OCI-LY7 (cell line): Measurements from ENCODE around the gene DOCK3. TPM values are rescaled to one million over a fixed set of nuclear protein-coding genes. Genes with fewer than 3 reads are reported as not detected.

Experiments
- BruUV-seq: library from RNA; stranded (reverse); fragments of 400-500 nt; replicated peaks from 2 replicates; lab custom pipeline; 2021; lab: Mats Ljungman, UMichigan
- CTCF ChIA-PET: fragments of 300-600 bp; sonication (Branson Sonifier 250); formaldehyde crosslinking; loops from one replicate; lab custom pipeline; 2022; ENCODE audit warnings: antibody characterized with exemption; ENCODE audit not compliant: unreplicated experiment; lab: Charles Lee
- POLR2A ChIA-PET: fragments of 300-600 bp; sonication (Branson Sonifier 250); formaldehyde crosslinking; loops from one replicate; lab custom pipeline; 2022; ENCODE audit warnings: antibody characterized with exemption; lab: Charles Lee
- DNase-seq: peaks from one replicate; pipeline ENCODE4 v3.0.0-alpha.2; 2015; ENCODE audit warnings: low spot score
- H2AFZ ChIP-seq: fragments of 200-600 bp; sonication (generic), shearing (Covaris generic); 2 replicates; pipeline ENCODE4 v1.6.1; 2014; ENCODE audit warnings: mild to moderate bottlenecking, antibody characterized with exemption, low read length, moderate library complexity
- H3K27ac ChIP-seq: fragments of 200-600 bp; sonication (generic); 2 replicates; pipeline ENCODE4 v1.5.1; 2014; ENCODE audit warnings: mixed run types, low read depth, mild to moderate bottlenecking, moderate library complexity, low read length, inconsistent platforms; ENCODE audit not compliant: poor library complexity, severe bottlenecking
- H3K36me3 ChIP-seq: fragments of 200-600 bp; sonication (generic); 2 replicates; pipeline ENCODE4 v1.6.1; 2014; ENCODE audit warnings: mild to moderate bottlenecking, antibody characterized with exemption, low read length, moderate library complexity, mixed read lengths; ENCODE audit not compliant: insufficient read depth
- H3K4me1 ChIP-seq: fragments of 200-600 bp; sonication (generic); 2 replicates; pipeline ENCODE4 v1.5.1; 2014; ENCODE audit warnings: mild to moderate bottlenecking, low read length; ENCODE audit not compliant: insufficient read depth, poor library complexity, severe bottlenecking
- H3K4me2 ChIP-seq: fragments of 200-600 bp; sonication (generic); 2 replicates; pipeline ENCODE4 v1.6.1; 2014; ENCODE audit warnings: mild to moderate bottlenecking, low read length
- H3K4me3 ChIP-seq: fragments of 200-600 bp; sonication (generic); 2 replicates; pipeline ENCODE4 v1.5.1; 2014; ENCODE audit warnings: mild to moderate bottlenecking, low read depth, low read length; ENCODE audit not compliant: poor library complexity, severe bottlenecking
- H3K79me2 ChIP-seq: fragments of 200-600 bp; sonication (generic); 2 replicates; pipeline ENCODE4 v1.6.1; 2016; ENCODE audit warnings: low read depth, mild to moderate bottlenecking, low read length, moderate library complexity, mixed read lengths; ENCODE audit not compliant: insufficient read depth
- H3K9me2 ChIP-seq: fragments of 200-600 bp; sonication (generic); 2 replicates; pipeline ENCODE4 v1.6.1; 2016; ENCODE audit warnings: mild to moderate bottlenecking, low read length, mixed read lengths; ENCODE audit not compliant: insufficient read depth
- H3K9me3 ChIP-seq: fragments of 200-600 bp; sonication (generic); 2 replicates; pipeline ENCODE4 v1.6.1; 2014; ENCODE audit warnings: mild to moderate bottlenecking, mixed run types, low read length, mixed read lengths
- H4K20me1 ChIP-seq: fragments of 200-600 bp; sonication (generic); 2 replicates; pipeline ENCODE4 v1.6.1; 2014; ENCODE audit warnings: mild to moderate bottlenecking, antibody characterized with exemption, low read length, moderate library complexity, mixed read lengths; ENCODE audit not compliant: insufficient read depth
- EZH2phosphoT487 ChIP-seq: fragments of 200-600 bp; sonication (generic); IDR thresholded peaks from 2 replicates; pipeline ENCODE4 v1.6.1; 2018; ENCODE audit warnings: low read depth, borderline replicate concordance, mild to moderate bottlenecking, mixed run types, antibody characterized with exemption, low read length, moderate library complexity, mixed read lengths
- intact Hi-C: fragments of 100-400 bp; cut with micrococcal nuclease; formaldehyde crosslinking; loops from one replicate; pipeline ENCODE4 v1.10.0; 2022; ENCODE audit not compliant: unreplicated experiment
- total RNA-seq, 2 experiments: library from RNA; depleted of rRNA in 1 of 2; stranded (reverse); fragments of >200 nt in 1 of 2; shearing (Covaris generic) in 1 of 2; gene quantifications; 2 replicates each; pipeline ENCODE4 v1.2.3, GENCODE V29; 2014 to 2022
- TF ChIP-seq, protein P1 (sequence below): fragments of 200-600 bp; sonication (generic); conservative IDR thresholded peaks from 2 replicates; pipeline ENCODE4 v1.5.1; 2014; ENCODE audit warnings: mild to moderate bottlenecking, antibody characterized with exemption, low read length, moderate library complexity, mixed read lengths

The DOCK3 gene
- total RNA-seq, 2 experiments from 2014 or later = not detected

DNA sequence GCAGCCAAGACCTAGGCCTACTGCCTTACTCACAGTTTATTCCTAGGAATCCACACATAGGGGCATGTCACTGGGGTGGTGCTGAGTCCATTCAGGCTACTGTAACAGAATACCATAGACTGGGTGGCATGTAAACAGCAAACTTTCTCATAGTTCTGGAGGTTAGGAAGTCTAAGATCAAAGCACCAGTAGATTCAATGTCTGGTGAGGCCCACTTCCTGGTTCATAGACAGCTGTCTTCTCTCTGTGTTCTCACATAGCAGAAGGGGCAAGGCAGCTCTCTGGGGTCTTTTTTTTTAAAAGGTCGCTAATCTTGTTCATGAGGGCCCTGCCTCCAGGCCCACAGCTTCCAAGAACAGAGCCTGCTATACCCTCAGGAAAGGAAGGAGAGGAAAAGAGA is 596.4 kb downstream of the DOCK3 start:
- no TSS peak for BruUV-seq
- H3K36me3 ChIP-seq = no peaks in the 10 kb centered on the region
- no peak for TF ChIP-seq EZH2phosphoT487
- TF ChIP-seq, protein P1, sequence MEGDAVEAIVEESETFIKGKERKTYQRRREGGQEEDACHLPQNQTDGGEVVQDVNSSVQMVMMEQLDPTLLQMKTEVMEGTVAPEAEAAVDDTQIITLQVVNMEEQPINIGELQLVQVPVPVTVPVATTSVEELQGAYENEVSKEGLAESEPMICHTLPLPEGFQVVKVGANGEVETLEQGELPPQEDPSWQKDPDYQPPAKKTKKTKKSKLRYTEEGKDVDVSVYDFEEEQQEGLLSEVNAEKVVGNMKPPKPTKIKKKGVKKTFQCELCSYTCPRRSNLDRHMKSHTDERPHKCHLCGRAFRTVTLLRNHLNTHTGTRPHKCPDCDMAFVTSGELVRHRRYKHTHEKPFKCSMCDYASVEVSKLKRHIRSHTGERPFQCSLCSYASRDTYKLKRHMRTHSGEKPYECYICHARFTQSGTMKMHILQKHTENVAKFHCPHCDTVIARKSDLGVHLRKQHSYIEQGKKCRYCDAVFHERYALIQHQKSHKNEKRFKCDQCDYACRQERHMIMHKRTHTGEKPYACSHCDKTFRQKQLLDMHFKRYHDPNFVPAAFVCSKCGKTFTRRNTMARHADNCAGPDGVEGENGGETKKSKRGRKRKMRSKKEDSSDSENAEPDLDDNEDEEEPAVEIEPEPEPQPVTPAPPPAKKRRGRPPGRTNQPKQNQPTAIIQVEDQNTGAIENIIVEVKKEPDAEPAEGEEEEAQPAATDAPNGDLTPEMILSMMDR = no peak
- DNase-seq = no peak
- no peak overlapping the region for H2AFZ ChIP-seq
- H3K79me2 ChIP-seq = no peaks in the 10 kb centered on the region
- H4K20me1 ChIP-seq = no peaks in the 10 kb centered on the region
- no peaks in the 10 kb centered on the region for H3K4me1 ChIP-seq
- no peak overlapping the region for H3K4me3 ChIP-seq
- ChIA-PET CTCF (no interaction called here), POLR2A (no interaction called here)
- H3K27ac ChIP-seq = no peak overlapping the region
- intact Hi-C loops = no loop called here
- H3K9me2 ChIP-seq = no peaks in the 10 kb centered on the region
- no peaks in the 10 kb centered on the region for H3K9me3 ChIP-seq
- no peak overlapping the region for H3K4me2 ChIP-seq

DNA sequence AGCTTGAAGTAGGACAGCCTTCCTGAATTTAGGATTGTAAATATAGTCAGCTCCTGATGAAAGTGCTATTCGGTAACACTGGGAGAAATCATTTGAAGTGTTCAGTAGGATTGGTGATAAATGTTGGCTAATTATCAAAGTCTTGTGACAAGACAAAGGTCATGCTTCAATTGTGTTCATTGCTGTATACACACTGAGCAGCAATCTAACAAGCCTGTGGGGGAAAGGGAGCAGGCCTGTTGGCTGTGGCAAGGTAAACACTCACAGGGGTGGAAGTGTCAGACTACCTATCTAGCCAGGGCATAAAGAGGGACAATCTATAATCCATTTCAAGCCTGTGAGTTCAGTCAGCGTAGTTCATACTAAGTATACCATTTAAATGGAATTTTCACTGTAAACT is 599.3 kb downstream of the DOCK3 start:
- no peaks in the 10 kb centered on the region for H3K9me3 ChIP-seq
- CTCF ChIA-PET = no interaction called here
- no peaks in the 10 kb centered on the region for H4K20me1 ChIP-seq
- H2AFZ ChIP-seq = no peak overlapping the region
- no TSS peak for BruUV-seq
- no peak for TF ChIP-seq EZH2phosphoT487
- TF ChIP-seq, protein P1 = no peak
- no peaks in the 10 kb centered on the region for H3K9me2 ChIP-seq
- POLR2A ChIA-PET = no interaction called here
- no peak overlapping the region for H3K4me3 ChIP-seq
- intact Hi-C loops = no loop called here
- H3K4me1 ChIP-seq = no peaks in the 10 kb centered on the region
- DNase-seq = no peak
- H3K4me2 ChIP-seq = no peak overlapping the region
- no peak overlapping the region for H3K27ac ChIP-seq
- no peaks in the 10 kb centered on the region for H3K36me3 ChIP-seq
- no peaks in the 10 kb centered on the region for H3K79me2 ChIP-seq

DNA sequence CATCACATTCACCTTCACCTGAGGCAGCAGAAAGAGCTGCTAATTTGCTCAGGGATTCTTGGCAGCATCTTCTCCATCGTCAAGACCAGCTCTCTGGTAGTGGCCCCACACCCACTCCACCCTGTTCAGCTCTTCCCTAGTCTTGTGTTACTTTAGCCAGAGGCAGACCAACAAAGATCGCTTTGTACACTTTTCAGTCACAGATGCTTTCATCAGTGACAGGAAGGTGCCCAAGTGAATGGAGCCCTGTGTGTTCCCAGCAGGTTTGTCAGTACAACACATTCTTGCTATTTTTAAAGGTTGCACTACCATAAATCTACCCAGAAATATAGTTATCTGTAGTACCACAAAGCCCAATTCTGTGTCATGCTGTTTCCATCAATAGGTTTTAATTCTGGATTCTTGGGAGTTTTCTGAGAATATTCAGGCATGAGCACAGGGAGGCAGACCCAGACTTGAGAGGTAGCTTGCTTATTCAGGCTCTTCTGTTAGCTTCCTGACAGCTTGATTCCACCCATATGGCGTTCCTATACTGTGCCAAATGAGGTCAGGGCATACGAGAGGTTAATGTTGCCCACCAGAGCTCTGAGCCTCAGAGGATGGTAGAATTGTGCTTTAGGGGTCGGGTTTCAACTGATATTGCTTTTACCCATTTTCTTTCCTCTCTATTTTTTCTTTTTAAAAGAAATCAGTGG is 600.5 kb downstream of the DOCK3 start:
- Histone ChIP-seq H3K79me2 (no peaks in the 10 kb centered on the region), H3K9me2 (no peaks in the 10 kb centered on the region), H3K4me1 (no peaks in the 10 kb centered on the region), H3K4me3 (no peak overlapping the region), H3K27ac (no peak overlapping the region), H3K4me2 (no peak overlapping the region), H2AFZ (no peak overlapping the region), H4K20me1 (no peaks in the 10 kb centered on the region), H3K36me3 (no peaks in the 10 kb centered on the region), H3K9me3 (no peaks in the 10 kb centered on the region)
- DNase-seq = no peak
- intact Hi-C loops = no loop called here
- ChIA-PET CTCF (no interaction called here), POLR2A (no interaction called here)
- TF ChIP-seq EZH2phosphoT487 = no peak
- TF ChIP-seq, protein P1 = no peak
- BruUV-seq = no TSS peak
